HL-60 (cell line): ENCODE data around the gene HASPIN.

Experiments used
- CTCF ChIP-seq: IDR thresholded peaks from one replicate; pipeline ENCODE4 v1.5.1; 2011; ENCODE audit warnings: low read length, control low read depth, inconsistent platforms; ENCODE audit not compliant: insufficient read depth
- POLR2AphosphoS5 ChIP-seq: IDR thresholded peaks from 2 replicates; pipeline ENCODE4 v1.6.1; 2012; ENCODE audit warnings: low read depth
- REST ChIP-seq: IDR thresholded peaks from 2 replicates; pipeline ENCODE4 v1.6.1; 2012; ENCODE audit warnings: low read depth; ENCODE audit not compliant: insufficient replicate concordance
- SPI1 ChIP-seq: IDR thresholded peaks from 2 replicates; pipeline ENCODE4 v1.6.1; 2012; ENCODE audit warnings: low read depth, mild to moderate bottlenecking, borderline replicate concordance

GRCh38 chr17:3699951-3700350, 23.8 kb upstream of the HASPIN start:
- TF ChIP-seq CTCF (no peak), POLR2AphosphoS5 (no peak), SPI1 (no peak), REST (no peak)
